ENCODE measurements around the gene RABAC1.

DNA sequence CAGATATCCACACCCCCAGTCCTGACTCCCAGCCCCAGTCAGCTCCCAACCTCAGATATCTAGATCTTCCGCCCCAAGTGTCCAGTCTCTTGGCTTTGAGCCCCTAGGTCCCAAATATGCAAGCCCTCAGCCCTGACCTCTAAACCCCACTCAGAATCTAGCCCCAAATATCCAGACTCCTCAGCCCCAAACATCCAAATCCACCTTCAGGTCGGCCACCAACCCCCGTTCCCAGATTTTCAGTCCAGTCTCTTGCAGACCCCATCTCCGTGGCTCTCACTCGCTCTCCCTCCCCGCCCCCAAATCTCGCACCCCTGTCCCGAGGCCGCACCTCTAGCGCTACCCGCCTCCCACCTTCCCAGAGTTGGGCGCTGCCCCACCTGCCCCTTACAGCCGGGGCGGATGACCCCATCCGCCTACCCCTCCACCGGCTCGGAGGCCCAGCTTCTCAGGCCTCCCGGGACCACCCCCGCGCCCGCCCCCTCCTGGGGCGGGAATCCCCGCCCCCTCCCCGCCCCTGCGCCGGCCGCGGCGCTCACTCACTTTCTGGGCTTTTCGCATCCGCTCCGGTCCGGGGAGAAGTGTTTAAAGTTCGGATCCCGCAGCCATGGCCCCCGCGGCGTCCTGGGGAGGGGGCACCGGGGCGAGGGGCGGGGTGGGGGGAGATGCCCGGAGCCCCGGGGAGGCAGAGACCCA, 31.5 kb downstream of the RABAC1 start:
- TF ChIP-seq, protein P1, sequence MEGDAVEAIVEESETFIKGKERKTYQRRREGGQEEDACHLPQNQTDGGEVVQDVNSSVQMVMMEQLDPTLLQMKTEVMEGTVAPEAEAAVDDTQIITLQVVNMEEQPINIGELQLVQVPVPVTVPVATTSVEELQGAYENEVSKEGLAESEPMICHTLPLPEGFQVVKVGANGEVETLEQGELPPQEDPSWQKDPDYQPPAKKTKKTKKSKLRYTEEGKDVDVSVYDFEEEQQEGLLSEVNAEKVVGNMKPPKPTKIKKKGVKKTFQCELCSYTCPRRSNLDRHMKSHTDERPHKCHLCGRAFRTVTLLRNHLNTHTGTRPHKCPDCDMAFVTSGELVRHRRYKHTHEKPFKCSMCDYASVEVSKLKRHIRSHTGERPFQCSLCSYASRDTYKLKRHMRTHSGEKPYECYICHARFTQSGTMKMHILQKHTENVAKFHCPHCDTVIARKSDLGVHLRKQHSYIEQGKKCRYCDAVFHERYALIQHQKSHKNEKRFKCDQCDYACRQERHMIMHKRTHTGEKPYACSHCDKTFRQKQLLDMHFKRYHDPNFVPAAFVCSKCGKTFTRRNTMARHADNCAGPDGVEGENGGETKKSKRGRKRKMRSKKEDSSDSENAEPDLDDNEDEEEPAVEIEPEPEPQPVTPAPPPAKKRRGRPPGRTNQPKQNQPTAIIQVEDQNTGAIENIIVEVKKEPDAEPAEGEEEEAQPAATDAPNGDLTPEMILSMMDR (IDR thresholded peaks at IDR 0.05; ENCODE audit: insufficient read depth, low read length): no peak
- TF ChIP-seq, protein P2, sequence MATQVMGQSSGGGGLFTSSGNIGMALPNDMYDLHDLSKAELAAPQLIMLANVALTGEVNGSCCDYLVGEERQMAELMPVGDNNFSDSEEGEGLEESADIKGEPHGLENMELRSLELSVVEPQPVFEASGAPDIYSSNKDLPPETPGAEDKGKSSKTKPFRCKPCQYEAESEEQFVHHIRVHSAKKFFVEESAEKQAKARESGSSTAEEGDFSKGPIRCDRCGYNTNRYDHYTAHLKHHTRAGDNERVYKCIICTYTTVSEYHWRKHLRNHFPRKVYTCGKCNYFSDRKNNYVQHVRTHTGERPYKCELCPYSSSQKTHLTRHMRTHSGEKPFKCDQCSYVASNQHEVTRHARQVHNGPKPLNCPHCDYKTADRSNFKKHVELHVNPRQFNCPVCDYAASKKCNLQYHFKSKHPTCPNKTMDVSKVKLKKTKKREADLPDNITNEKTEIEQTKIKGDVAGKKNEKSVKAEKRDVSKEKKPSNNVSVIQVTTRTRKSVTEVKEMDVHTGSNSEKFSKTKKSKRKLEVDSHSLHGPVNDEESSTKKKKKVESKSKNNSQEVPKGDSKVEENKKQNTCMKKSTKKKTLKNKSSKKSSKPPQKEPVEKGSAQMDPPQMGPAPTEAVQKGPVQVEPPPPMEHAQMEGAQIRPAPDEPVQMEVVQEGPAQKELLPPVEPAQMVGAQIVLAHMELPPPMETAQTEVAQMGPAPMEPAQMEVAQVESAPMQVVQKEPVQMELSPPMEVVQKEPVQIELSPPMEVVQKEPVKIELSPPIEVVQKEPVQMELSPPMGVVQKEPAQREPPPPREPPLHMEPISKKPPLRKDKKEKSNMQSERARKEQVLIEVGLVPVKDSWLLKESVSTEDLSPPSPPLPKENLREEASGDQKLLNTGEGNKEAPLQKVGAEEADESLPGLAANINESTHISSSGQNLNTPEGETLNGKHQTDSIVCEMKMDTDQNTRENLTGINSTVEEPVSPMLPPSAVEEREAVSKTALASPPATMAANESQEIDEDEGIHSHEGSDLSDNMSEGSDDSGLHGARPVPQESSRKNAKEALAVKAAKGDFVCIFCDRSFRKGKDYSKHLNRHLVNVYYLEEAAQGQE (IDR thresholded peaks at IDR 0.05; ENCODE audit: insufficient replicate concordance, low read depth): no peak
- TF ChIP-seq SPI1 (IDR thresholded peaks at IDR 0.05; ENCODE audit: borderline replicate concordance, low read depth): no peak

All from HL-60 (cell line).